Gastrocnemius medialis (tissue), 4 donors: ENCODE results near the gene CBX5.

Experiments
- POLR2A ChIP-seq, 2 donors: fragments of 450-650 bp; IDR thresholded peaks; one replicate each; pipeline ENCODE4 v1.6.1; 2017; ENCODE audit warnings: antibody characterized with exemption in 2 of 2, mild to moderate bottlenecking in 2 of 2, moderate library complexity in 2 of 2
- TF ChIP-seq, protein P1 (sequence below), 5 experiments: fragments of 450-650 bp in 3 of 5; fragments of 200-600 bp in 2 of 5; sonication (generic) in 2 of 5; IDR thresholded peaks in 4 of 5; conservative IDR thresholded peaks in 1 of 5; 1 replicate in 4 of 5; 2 replicates in 1 of 5; pipeline ENCODE4 v1.5.1; 2016 to 2019; ENCODE audit warnings: antibody characterized with exemption in 5 of 5, mild to moderate bottlenecking in 3 of 5, moderate library complexity in 3 of 5

DNA sequence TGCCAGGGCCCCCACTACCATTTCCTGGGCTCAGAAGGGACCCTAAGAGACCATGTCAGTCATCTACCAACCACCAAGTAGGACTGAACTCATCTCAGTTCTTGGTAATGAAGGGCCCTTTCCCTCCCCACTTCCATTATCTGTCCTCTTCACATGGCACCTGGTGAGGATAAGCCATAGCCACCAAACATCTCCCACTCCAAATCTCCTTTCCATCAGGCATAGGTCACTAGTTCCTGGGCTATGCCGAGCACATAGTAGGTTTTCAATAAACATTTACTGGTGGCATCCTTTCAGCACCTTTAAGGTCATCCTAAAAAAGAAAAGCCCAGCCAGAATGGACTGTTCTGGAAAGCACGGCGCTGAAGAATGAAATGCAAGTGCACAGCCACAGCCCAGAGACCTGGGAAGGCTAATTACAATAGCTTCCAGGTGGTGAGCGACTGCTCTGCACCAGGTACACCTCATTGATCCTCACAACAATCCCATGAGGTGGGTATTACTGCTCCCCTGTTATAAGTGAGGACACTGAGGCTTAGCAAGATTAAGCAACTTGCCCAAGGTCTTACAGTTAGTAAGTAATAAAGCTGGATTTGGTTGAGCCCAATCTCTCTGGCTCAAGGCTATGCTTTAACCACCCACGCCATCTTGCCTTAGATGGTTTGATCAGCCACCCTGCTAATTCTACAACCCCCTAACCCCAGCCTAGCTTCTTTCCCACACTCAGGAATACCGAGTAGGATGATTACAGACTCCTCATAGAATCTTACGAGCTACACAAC is 95.7 kb downstream of the CBX5 start:
- TF ChIP-seq, protein P1, sequence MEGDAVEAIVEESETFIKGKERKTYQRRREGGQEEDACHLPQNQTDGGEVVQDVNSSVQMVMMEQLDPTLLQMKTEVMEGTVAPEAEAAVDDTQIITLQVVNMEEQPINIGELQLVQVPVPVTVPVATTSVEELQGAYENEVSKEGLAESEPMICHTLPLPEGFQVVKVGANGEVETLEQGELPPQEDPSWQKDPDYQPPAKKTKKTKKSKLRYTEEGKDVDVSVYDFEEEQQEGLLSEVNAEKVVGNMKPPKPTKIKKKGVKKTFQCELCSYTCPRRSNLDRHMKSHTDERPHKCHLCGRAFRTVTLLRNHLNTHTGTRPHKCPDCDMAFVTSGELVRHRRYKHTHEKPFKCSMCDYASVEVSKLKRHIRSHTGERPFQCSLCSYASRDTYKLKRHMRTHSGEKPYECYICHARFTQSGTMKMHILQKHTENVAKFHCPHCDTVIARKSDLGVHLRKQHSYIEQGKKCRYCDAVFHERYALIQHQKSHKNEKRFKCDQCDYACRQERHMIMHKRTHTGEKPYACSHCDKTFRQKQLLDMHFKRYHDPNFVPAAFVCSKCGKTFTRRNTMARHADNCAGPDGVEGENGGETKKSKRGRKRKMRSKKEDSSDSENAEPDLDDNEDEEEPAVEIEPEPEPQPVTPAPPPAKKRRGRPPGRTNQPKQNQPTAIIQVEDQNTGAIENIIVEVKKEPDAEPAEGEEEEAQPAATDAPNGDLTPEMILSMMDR (IDR thresholded peaks at IDR 0.05 in 4 of 5, conservative IDR thresholded peaks at IDR 0.05 in 1 of 5) = no peak
- TF ChIP-seq POLR2A (IDR thresholded peaks at IDR 0.05) = no peak
